Measurements from ENCODE around the gene DDI1. TPM values are rescaled to one million over a fixed set of nuclear protein-coding genes. Genes with fewer than 3 reads are reported as not detected.

Gene DDI1
- total and polyA plus RNA-seq, 9 of the 15 experiments (the other 6 are each of a cell fraction or from before 2014, with no cell fraction given), result not detected

DNA sequence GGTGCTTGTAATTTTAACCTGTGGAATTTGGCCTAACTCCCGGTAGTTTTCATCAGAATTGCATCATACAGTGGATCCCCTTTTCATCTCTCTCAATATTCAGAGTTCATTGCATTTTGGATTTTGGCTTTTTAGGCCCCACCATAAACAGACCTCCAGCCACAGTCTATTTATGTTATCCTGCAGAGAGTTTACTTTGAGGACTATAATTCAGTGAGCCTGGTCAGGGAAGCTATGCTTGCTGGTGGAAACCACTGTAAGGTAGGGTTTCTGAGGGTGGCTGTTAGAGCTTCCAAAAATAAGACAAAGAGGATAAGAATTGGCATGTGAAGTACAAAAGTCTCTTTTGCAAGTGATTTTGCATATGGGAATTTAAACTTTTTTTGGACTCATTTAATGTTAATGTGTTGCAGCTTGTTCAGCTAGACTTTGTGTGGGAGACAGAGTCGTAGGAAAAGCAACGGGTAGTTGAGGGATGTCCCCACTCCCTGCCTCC lies 34.8 kb upstream of the DDI1 start:
- Histone ChIP-seq H3K4me2 (ENCODE audit: insufficient read depth, low read length) (no peak overlapping the region), H3K27me3 (ENCODE audit: control insufficient read depth in 2 of 2, insufficient read depth in 2 of 2, low read length in 2 of 2) (no peaks in the 10 kb centered on the region), H3K9me1 (ENCODE audit: control insufficient read depth, insufficient read depth, low read length) (no peaks in the 10 kb centered on the region), H3K79me2 (ENCODE audit: control insufficient read depth, insufficient read depth, low read length) (no peaks in the 10 kb centered on the region), H3K4me1 (replicated peaks in 1 of 2; ENCODE audit: control insufficient read depth in 2 of 2, insufficient read depth in 2 of 2, low read length in 2 of 2) (no peaks in the 10 kb centered on the region), H3K9me3 (replicated peaks; ENCODE audit: control insufficient read depth, insufficient read depth, low read depth, low read length) (peaks cover 3% of the 10 kb centered on the region; the same call in 1 of the 2 replicates), H3K9ac (ENCODE audit: insufficient read depth in 1 of 2, low read depth in 2 of 2, low read length in 2 of 2) (no peak overlapping the region), H3K4me3 (no peak overlapping the region), H3K27ac (ENCODE audit: extremely low read depth, low read depth, low read length) (no peak overlapping the region), H4K20me1 (replicated peaks; ENCODE audit: control insufficient read depth, insufficient read depth, low read length) (no peaks in the 10 kb centered on the region), H3K36me3 (ENCODE audit: control insufficient read depth, insufficient read depth, low read length) (no peaks in the 10 kb centered on the region), H2AFZ (ENCODE audit: low read depth, low read length) (no peak overlapping the region)
- no peak for FAIRE-seq
- TF ChIP-seq CEBPG (CRISPR knock-in tag; IDR thresholded peaks at IDR 0.05) (no peak), CEBPG (tag; conservative IDR thresholded peaks at IDR 0.05 in 1 of 2, IDR thresholded peaks at IDR 0.05 in 1 of 2) (0 out of 4 replicates have a peak, but pooled peaks of 1 of the 2 experiments have one; percentile 15), ZKSCAN3 (CRISPR knock-in tag; IDR thresholded peaks at IDR 0.05) (no peak)
- in situ Hi-C loops (cut with MboI), result no loop called here
- intact Hi-C loops (cut with micrococcal nuclease), result no loop called here
- WGBS (ENCODE audit: insufficient coverage, low coverage, missing lambda C conversion rate), result 0% methylated on average over 3 of the region's 3 CpGs
- CTCF ChIA-PET (ENCODE audit: low intra/inter-chr PET ratio), result no interaction called here
- no peak for ATAC-seq
- BruUV-seq (replicated peaks), result no TSS peak
- POLR2A ChIA-PET, result no interaction called here
- no peak for DNase-seq (ENCODE audit: extremely low read depth in 1 of 4, low spot score in 3 of 4)

DNA sequence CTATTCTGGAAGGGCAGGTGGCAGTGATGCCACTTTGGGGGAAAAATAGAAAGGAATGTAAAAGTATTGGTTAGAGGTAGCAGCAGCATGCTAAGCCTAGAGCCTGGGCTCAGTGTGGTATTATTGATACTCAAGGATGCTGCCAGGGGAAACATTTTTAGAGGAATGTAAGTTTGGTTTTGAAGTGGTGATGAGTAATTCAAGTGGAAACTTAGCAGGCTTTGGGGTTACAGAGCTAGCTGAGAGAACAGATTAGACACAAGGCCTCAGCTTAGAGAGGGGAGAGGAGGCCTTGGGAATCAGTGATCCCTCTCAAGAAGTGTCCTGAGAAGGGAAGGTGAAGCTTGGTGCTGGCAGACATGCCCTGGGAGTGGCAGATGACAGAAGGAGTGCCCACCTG lies 32.9 kb upstream of the DDI1 start:
- no TSS peak for BruUV-seq (replicated peaks)
- intact Hi-C loops (cut with micrococcal nuclease) (no loop called here), in situ Hi-C loops (cut with MboI) (no loop called here)
- no peak overlapping the region for H3K4me2 ChIP-seq (ENCODE audit: insufficient read depth, low read length)
- DNase-seq (ENCODE audit: extremely low read depth in 1 of 4, low spot score in 3 of 4), result no peak
- 0 out of 2 replicates have a peak, but pooled peaks cover 4% of the 10 kb centered on the region for H3K9me3 ChIP-seq (replicated peaks; ENCODE audit: control insufficient read depth, insufficient read depth, low read depth, low read length)
- no peak for ATAC-seq
- FAIRE-seq, result no peak
- H3K27me3 ChIP-seq (ENCODE audit: control insufficient read depth in 2 of 2, insufficient read depth in 2 of 2, low read length in 2 of 2), result no peaks in the 10 kb centered on the region
- H3K4me1 ChIP-seq (replicated peaks in 1 of 2; ENCODE audit: control insufficient read depth in 2 of 2, insufficient read depth in 2 of 2, low read length in 2 of 2), result no peaks in the 10 kb centered on the region
- CTCF ChIA-PET (ENCODE audit: low intra/inter-chr PET ratio), result no interaction called here
- no peak overlapping the region for H3K9ac ChIP-seq (ENCODE audit: insufficient read depth in 1 of 2, low read depth in 2 of 2, low read length in 2 of 2)
- POLR2A ChIA-PET, result no interaction called here
- no peak overlapping the region for H3K4me3 ChIP-seq
- H4K20me1 ChIP-seq (replicated peaks; ENCODE audit: control insufficient read depth, insufficient read depth, low read length), result no peaks in the 10 kb centered on the region
- TF ChIP-seq ARNT (IDR thresholded peaks at IDR 0.05) (no peak), PRMT5 (CRISPR knock-in tag; IDR thresholded peaks at IDR 0.05) (no peak), PPARD (CRISPR knock-in tag; IDR thresholded peaks at IDR 0.05) (no peak), ZSCAN32 (CRISPR knock-in tag; IDR thresholded peaks at IDR 0.05) (no peak), NR2C2 (CRISPR knock-in tag; IDR thresholded peaks at IDR 0.05) (no peak), NR2C2 (tag; IDR thresholded peaks at IDR 0.05) (no peak), ZNF384 (IDR thresholded peaks at IDR 0.05; ENCODE audit: low read depth, low read length) (no peak), ZNF551 (CRISPR knock-in tag; IDR thresholded peaks at IDR 0.05) (no peak), GTF2A2 (tag; IDR thresholded peaks at IDR 0.05) (no peak), CHD1 (IDR thresholded peaks at IDR 0.05; ENCODE audit: low read length) (no peak), ZFPM2 (CRISPR knock-in tag; IDR thresholded peaks at IDR 0.05) (no peak), ZNF589 (CRISPR knock-in tag; IDR thresholded peaks at IDR 0.05; ENCODE audit: low read depth) (no peak)
- no peaks in the 10 kb centered on the region for H3K79me2 ChIP-seq (ENCODE audit: control insufficient read depth, insufficient read depth, low read length)
- H3K27ac ChIP-seq (ENCODE audit: extremely low read depth, low read depth, low read length), result no peak overlapping the region
- no peaks in the 10 kb centered on the region for H3K36me3 ChIP-seq (ENCODE audit: control insufficient read depth, insufficient read depth, low read length)
- no peak overlapping the region for H2AFZ ChIP-seq (ENCODE audit: low read depth, low read length)
- no peaks in the 10 kb centered on the region for H3K9me1 ChIP-seq (ENCODE audit: control insufficient read depth, insufficient read depth, low read length)
